MM.1S (cell line): Measurements from ENCODE around the gene XAGE1B.
"Not testable (repeated sequence)": the region's sequence is repeated elsewhere in the genome, so short reads cannot be mapped to it uniquely, and the experiment has no call there.

ENCODE experiments used
- DNase-seq: peaks from one replicate; pipeline ENCODE4 v3.0.0-alpha.2; 2015
- H2AFZ ChIP-seq: fragments of 300-600 bp; sonication (generic); 2 replicates; pipeline ENCODE4 v1.6.0; 2016; ENCODE audit warnings: antibody characterized with exemption, low read length
- H3F3A ChIP-seq: fragments of 300-600 bp; sonication (generic); 2 replicates; pipeline ENCODE4 v1.6.1; 2016; ENCODE audit warnings: mild to moderate bottlenecking, antibody characterized with exemption, low read length, moderate library complexity, mixed read lengths; ENCODE audit not compliant: insufficient read depth
- H3K27ac ChIP-seq: fragments of 300-600 bp; sonication (generic); 2 replicates; pipeline ENCODE4 v1.5.1; 2016; ENCODE audit warnings: mild to moderate bottlenecking, low read length
- H3K27me3 ChIP-seq: fragments of 300-600 bp; sonication (generic); replicated peaks from 2 replicates; pipeline ENCODE4 v1.6.0; 2016; ENCODE audit warnings: low read length; ENCODE audit not compliant: insufficient read depth
- H3K36me3 ChIP-seq: fragments of 300-600 bp; sonication (generic); replicated peaks from 2 replicates; pipeline ENCODE4 v1.6.1; 2016; ENCODE audit warnings: mild to moderate bottlenecking, low read length, mixed read lengths; ENCODE audit not compliant: insufficient read depth
- H3K4me1 ChIP-seq: fragments of 300-600 bp; sonication (generic); 2 replicates; pipeline ENCODE4 v1.6.1; 2016; ENCODE audit warnings: low read length, mixed read lengths
- H3K4me2 ChIP-seq: fragments of 300-600 bp; sonication (generic); 2 replicates; pipeline ENCODE4 v1.6.0; 2016; ENCODE audit warnings: low read depth, low read length
- H3K4me3 ChIP-seq: fragments of 300-600 bp; sonication (generic); 2 replicates; pipeline ENCODE4 v1.5.1; 2016; ENCODE audit warnings: low read length, mixed read lengths
- H3K79me2 ChIP-seq: fragments of 300-600 bp; sonication (generic); 2 replicates; pipeline ENCODE4 v1.6.1; 2016; ENCODE audit warnings: mixed run types, low read length, mixed read lengths
- H3K9ac ChIP-seq: fragments of 300-600 bp; sonication (generic); 2 replicates; pipeline ENCODE4 v1.6.1; 2016; ENCODE audit warnings: low read length, mixed read lengths
- H3K9me2 ChIP-seq: fragments of 300-600 bp; sonication (generic); replicated peaks from 2 replicates; pipeline ENCODE4 v1.6.1; 2016; ENCODE audit warnings: mild to moderate bottlenecking, low read length, mixed read lengths; ENCODE audit not compliant: insufficient read depth
- H3K9me3 ChIP-seq: fragments of 300-600 bp; sonication (generic); replicated peaks from 2 replicates; pipeline ENCODE4 v1.6.1; 2016; ENCODE audit warnings: mild to moderate bottlenecking, low read length, mixed read lengths; ENCODE audit not compliant: insufficient read depth
- H4K20me1 ChIP-seq: fragments of 300-600 bp; sonication (generic); 2 replicates; pipeline ENCODE4 v1.6.1; 2016; ENCODE audit warnings: mild to moderate bottlenecking, low read length, moderate library complexity, mixed read lengths; ENCODE audit not compliant: insufficient read depth
- EZH2 ChIP-seq: fragments of 300-600 bp; sonication (generic); optimal IDR thresholded peaks from 2 replicates; pipeline ENCODE3; 2017; ENCODE audit warnings: low read depth, mild to moderate bottlenecking, antibody characterized with exemption, low read length, mixed read lengths
- EZH2phosphoT487 ChIP-seq: fragments of 300-600 bp; sonication (generic); IDR thresholded peaks from 2 replicates; pipeline ENCODE4 v1.6.1; 2018; ENCODE audit warnings: antibody characterized with exemption, low read length
- TF ChIP-seq, protein P1 (sequence below): fragments of 300-600 bp; sonication (generic); IDR thresholded peaks from 2 replicates; pipeline ENCODE4 v1.5.1; 2016; ENCODE audit warnings: antibody characterized with exemption, low read length, mixed read lengths

The XAGE1B gene, protein sequence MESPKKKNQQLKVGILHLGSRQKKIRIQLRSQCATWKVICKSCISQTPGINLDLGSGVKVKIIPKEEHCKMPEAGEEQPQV

DNA sequence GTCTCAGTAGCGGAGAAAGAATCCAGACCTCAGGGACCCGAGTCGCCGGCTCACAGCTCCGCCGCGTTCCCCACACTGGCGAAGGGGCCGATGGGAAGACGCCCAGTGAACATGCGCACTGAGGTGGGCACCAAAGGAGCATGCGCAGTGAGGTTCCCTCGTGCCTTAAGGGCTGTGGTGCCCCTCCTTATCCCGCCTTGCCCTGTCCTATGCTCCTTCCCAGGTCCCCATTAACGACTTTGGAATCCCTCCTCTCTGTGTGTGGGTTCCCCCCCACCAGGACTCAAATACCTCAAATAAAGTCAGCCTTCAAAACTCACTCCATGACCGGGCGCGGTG, at the start of gene XAGE1B:
Gene XAGE1B, minus strand, starts transcription at position 77 of the 339 bp plus-strand sequence. CDS start 1,536 bp downstream, outside the sequence.
- not testable (repeated sequence) for H3K27me3 ChIP-seq, H3K4me2 ChIP-seq, H3K79me2 ChIP-seq, H3K4me1 ChIP-seq, H3K36me3 ChIP-seq, H3K27ac ChIP-seq, H3K9me3 ChIP-seq, H3K9me2 ChIP-seq, H3K4me3 ChIP-seq, H3F3A ChIP-seq, H3K9ac ChIP-seq, H4K20me1 ChIP-seq, DNase-seq, H2AFZ ChIP-seq

DNA sequence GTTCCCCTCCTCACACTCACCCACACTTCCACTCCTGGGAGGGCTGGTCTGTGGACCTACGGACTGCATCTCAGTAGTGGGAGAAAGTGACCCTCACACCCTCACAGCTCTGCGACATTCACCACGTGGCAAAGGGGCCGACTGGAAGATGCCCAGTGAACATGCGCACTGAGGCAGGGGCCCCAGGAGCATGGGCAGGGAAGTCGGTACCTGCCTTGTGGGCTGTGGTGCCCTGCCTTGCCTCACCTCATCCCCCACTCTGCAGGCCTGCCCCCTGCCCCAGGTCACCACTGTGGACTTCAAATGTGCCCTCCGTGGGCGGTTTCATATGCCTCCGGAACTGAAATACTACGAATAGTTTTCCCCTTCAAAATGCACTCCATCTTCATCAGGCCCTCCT, 46.2 kb upstream of the XAGE1B start:
- Histone ChIP-seq H3K36me3 (no peaks in the 10 kb centered on the region), H4K20me1 (no peaks in the 10 kb centered on the region), H3K27ac (no peak overlapping the region), H3K27me3 (no peaks in the 10 kb centered on the region), H3F3A (no peaks in the 10 kb centered on the region), H3K79me2 (no peaks in the 10 kb centered on the region), H3K4me1 (no peaks in the 10 kb centered on the region), H3K9me3 (no peaks in the 10 kb centered on the region), H3K9me2 (no peaks in the 10 kb centered on the region), H3K9ac (no peak overlapping the region), H3K4me3 (no peak overlapping the region), H2AFZ (no peak overlapping the region), H3K4me2 (no peak overlapping the region)
- no peak for DNase-seq
- TF ChIP-seq, protein P1, sequence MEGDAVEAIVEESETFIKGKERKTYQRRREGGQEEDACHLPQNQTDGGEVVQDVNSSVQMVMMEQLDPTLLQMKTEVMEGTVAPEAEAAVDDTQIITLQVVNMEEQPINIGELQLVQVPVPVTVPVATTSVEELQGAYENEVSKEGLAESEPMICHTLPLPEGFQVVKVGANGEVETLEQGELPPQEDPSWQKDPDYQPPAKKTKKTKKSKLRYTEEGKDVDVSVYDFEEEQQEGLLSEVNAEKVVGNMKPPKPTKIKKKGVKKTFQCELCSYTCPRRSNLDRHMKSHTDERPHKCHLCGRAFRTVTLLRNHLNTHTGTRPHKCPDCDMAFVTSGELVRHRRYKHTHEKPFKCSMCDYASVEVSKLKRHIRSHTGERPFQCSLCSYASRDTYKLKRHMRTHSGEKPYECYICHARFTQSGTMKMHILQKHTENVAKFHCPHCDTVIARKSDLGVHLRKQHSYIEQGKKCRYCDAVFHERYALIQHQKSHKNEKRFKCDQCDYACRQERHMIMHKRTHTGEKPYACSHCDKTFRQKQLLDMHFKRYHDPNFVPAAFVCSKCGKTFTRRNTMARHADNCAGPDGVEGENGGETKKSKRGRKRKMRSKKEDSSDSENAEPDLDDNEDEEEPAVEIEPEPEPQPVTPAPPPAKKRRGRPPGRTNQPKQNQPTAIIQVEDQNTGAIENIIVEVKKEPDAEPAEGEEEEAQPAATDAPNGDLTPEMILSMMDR: no peak
- no peak for TF ChIP-seq EZH2phosphoT487

DNA sequence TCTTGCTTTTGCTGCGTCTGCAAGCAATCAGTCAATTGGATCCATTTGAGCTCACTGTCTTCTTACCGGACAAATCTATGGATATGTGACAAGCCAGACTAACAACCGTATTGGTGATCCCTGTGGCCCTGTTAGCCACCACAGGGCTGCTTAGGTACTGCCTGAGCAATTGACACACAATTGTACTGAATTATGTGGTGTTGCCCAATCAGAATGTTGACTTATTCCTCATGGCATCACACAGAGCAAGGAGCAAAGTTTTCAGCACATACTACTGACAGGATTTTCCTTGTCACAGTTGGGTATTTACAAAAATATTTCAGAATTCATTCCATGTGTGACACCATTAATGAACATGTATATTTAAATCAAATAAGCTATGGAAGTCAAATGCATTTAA, 41.3 kb upstream of the XAGE1B start:
- H3K4me1 ChIP-seq: no peaks in the 10 kb centered on the region
- H3K27me3 ChIP-seq: no peaks in the 10 kb centered on the region
- H2AFZ ChIP-seq: no peak overlapping the region
- H3K36me3 ChIP-seq: no peaks in the 10 kb centered on the region
- no peaks in the 10 kb centered on the region for H3K79me2 ChIP-seq
- H3F3A ChIP-seq: no peaks in the 10 kb centered on the region
- H4K20me1 ChIP-seq: no peaks in the 10 kb centered on the region
- no peaks in the 10 kb centered on the region for H3K9me3 ChIP-seq
- H3K9ac ChIP-seq: no peak overlapping the region
- no peaks in the 10 kb centered on the region for H3K9me2 ChIP-seq
- H3K27ac ChIP-seq: no peak overlapping the region
- H3K4me2 ChIP-seq: no peak overlapping the region
- DNase-seq: no peak
- TF ChIP-seq, protein P1: no peak
- TF ChIP-seq EZH2 (no peak), EZH2phosphoT487 (no peak)
- H3K4me3 ChIP-seq: no peak overlapping the region

DNA sequence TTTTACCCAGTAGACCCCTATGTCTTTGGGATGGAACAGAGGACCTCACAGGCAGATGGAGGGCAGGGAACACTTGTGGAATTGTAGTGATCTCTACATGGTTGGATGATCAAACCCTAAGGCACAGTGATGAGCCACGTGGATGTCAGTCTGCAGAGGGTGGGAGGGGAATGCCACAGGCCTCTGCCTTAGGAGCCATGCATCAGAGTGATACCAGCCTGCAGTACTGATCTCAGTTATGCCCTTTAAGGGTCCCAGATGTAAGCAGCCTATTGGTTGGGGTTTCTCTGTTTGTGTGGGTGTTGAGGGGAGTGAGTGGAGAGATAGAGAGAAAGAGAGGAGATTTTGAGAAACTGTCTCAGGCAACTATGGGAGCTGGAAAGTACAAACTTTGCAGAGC, 39.9 kb upstream of the XAGE1B start:
- Histone ChIP-seq H3K4me2 (no peak overlapping the region), H3K9ac (no peak overlapping the region), H3K9me3 (no peaks in the 10 kb centered on the region), H3K36me3 (no peaks in the 10 kb centered on the region), H3K27me3 (no peaks in the 10 kb centered on the region), H3F3A (no peaks in the 10 kb centered on the region), H3K27ac (no peak overlapping the region), H2AFZ (no peak overlapping the region), H4K20me1 (no peaks in the 10 kb centered on the region), H3K4me1 (no peaks in the 10 kb centered on the region), H3K79me2 (no peaks in the 10 kb centered on the region), H3K9me2 (no peaks in the 10 kb centered on the region), H3K4me3 (no peak overlapping the region)
- TF ChIP-seq EZH2phosphoT487 (no peak), EZH2 (no peak)
- TF ChIP-seq, protein P1: no peak
- DNase-seq: no peak
